Activated naive CD8-positive, alpha-beta T cell (primary cell): Measurements from ENCODE around the gene MIA.
"Not testable (repeated sequence)": the region's sequence is repeated elsewhere in the genome, so short reads cannot be mapped to it uniquely, and the experiment has no call there.

Experiments used
- H3K27ac Mint-ChIP-seq: one replicate; pipeline ENCODE4 v1.8.0; 2021; ENCODE audit warnings: mixed read lengths
- H3K27me3 Mint-ChIP-seq: one replicate; pipeline ENCODE4 v1.8.0; 2021; ENCODE audit warnings: mixed read lengths
- H3K36me3 Mint-ChIP-seq: one replicate; pipeline ENCODE4 v1.8.0; 2021; ENCODE audit warnings: mixed read lengths
- H3K4me1 Mint-ChIP-seq: one replicate; pipeline ENCODE4 v1.8.0; 2021; ENCODE audit warnings: low read depth, mixed read lengths
- H3K4me3 Mint-ChIP-seq: one replicate; pipeline ENCODE4 v1.8.0; 2021; ENCODE audit warnings: mild to moderate bottlenecking, mixed read lengths
- H3K9me3 Mint-ChIP-seq: one replicate; pipeline ENCODE4 v1.8.0; 2021; ENCODE audit warnings: low read depth, mixed read lengths

Gene MIA

DNA sequence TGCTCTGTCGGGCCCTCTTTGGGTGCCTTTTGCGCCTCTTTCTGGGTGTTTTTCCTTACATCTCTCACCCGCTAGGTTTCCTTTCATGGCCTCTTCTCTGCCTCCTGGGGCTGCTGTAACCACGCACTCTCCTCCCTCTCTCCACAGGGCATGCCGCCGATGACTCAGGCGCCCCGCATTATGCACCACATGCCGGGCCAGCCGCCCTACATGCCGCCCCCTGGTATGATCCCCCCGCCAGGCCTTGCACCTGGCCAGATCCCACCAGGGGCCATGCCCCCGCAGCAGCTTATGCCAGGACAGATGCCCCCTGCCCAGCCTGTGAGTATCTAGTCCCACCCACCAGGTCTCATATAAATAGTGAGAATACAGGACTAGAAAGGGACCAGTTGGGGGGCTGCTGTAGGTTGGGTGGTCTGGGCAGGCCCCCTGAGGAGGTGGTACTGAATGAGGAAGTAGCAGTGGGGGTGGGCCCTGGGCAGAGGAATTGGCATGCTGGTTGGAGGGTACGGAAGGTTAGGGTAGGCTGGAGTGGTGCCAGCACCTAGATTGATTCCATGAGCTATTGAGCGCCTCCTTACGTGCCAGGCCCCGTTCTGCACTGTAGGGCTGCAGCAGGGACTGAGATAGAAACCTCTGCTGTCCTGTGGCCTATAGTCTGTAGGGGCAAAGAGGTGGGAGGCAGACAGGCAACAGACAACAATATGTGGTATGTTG lies 12.4 kb upstream of the MIA start:
- H3K4me1 Mint-ChIP-seq = peaks cover 58% of the 10 kb centered on the region
- peak overlapping the region; percentile 94 for H3K27ac Mint-ChIP-seq
- no peaks in the 10 kb centered on the region for H3K9me3 Mint-ChIP-seq
- H3K36me3 Mint-ChIP-seq = peaks cover 21% of the 10 kb centered on the region
- no peaks in the 10 kb centered on the region for H3K27me3 Mint-ChIP-seq
- peak overlapping the region; percentile 86 for H3K4me3 Mint-ChIP-seq

- no peaks in the 10 kb centered on the region for H3K9me3 Mint-ChIP-seq
- H3K4me3 Mint-ChIP-seq = peak overlapping the region; percentile 86
- no peaks in the 10 kb centered on the region for H3K27me3 Mint-ChIP-seq
- peaks cover 53% of the 10 kb centered on the region for H3K4me1 Mint-ChIP-seq
- H3K27ac Mint-ChIP-seq = peak overlapping the region; percentile 94
- peaks cover 19% of the 10 kb centered on the region for H3K36me3 Mint-ChIP-seq
These were observed 11.8 kb upstream of the MIA start for GRCh38 chr19:40763526-40763925.

DNA sequence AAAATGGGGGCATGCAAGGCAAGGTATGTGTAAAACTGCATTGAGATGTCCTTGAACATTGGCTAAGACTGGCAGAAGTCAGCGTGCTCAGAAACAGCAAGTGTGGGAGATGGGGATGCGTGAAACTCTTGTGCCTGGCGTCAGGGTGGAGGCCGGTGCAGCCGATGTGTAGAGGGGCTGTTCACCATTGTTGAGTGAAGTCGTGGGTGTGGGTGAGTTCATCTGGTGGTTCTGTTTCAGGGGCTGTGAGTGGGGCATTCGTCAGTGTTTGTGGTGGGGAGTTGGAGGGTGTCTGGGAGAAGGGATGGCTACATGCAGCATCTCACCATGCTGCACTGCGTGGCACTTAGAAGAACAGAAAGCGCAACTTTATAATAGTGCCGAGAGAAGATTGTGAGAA lies 11.4 kb upstream of the MIA start:
- Mint-ChIP-seq H3K9me3 (no peaks in the 10 kb centered on the region), H3K27me3 (no peaks in the 10 kb centered on the region), H3K27ac (peak overlapping the region; percentile 94), H3K4me1 (peaks cover 53% of the 10 kb centered on the region), H3K36me3 (peaks cover 19% of the 10 kb centered on the region), H3K4me3 (peak overlapping the region; percentile 86)

DNA sequence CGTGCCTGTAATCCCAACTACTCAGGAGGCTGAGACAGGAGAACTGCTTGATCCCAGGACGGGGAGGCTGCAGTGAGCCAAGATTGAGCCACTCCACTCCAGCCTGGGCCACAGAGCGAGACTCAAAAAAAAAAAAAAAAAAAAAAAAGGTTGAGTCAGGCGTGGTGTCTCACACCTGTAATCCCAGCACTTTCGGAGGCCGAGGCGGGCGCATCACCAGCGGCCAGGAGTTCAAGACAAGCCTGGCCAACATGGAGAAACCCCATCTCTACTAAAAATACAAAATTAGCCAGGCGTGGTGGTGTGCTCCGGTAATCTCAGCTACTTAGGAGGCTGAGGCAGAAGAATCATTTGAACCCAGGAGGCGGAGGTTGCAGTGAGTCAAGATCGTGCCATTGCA lies 8.9 kb upstream of the MIA start:
- H3K9me3 Mint-ChIP-seq, H3K27ac Mint-ChIP-seq, H3K4me3 Mint-ChIP-seq, H3K27me3 Mint-ChIP-seq: not testable (repeated sequence)
- Mint-ChIP-seq H3K4me1 (peaks cover 53% of the 10 kb centered on the region), H3K36me3 (peaks cover 22% of the 10 kb centered on the region)

GRCh38 chr19:40768869-40769268 lies 6.5 kb upstream of the MIA start:
- Mint-ChIP-seq H3K36me3 (peaks cover 15% of the 10 kb centered on the region), H3K4me1 (peaks cover 31% of the 10 kb centered on the region)

DNA sequence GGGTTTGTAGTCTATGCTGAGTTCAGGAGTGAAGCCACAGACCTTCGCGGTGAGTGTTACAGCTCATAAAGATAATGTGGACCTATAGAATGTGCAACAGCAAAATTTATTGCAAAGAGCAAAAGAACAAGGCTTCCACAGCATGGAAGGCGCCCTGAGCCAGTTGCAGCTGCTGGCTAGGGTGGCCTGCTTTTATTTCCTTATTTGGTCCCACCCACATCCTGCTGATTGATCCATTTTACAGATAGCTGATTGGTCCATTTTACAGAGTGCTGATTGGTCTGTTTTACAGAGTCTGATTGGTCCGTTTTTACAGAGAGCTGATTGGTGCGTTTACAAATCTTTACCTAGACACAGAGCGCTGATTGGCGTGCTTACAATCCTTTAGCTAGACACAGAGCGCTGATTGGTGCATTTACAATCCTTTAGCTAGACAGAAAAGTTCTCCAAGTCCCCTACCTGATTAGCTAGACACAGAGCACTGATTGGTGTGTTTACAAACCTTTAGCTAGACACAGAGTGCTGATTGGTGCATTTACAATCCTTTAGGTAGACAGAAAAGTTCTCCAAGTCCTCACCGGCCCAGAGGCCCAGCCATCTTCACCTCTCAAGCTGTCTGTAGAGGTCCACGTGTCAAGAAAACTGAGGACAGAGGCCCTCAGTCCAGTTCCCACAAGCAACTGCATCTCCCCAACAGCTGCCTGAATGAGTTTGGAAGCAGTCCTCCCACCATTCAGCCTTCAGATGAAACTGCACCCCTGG lies 4.0 kb upstream of the MIA start:
- not testable (repeated sequence) for H3K36me3 Mint-ChIP-seq, H3K27ac Mint-ChIP-seq, H3K4me3 Mint-ChIP-seq, H3K27me3 Mint-ChIP-seq, H3K9me3 Mint-ChIP-seq
- H3K4me1 Mint-ChIP-seq = peaks cover 12% of the 10 kb centered on the region

More at GRCh38 chr19:40768869-40769268, 6.5 kb upstream of the MIA start:
- Mint-ChIP-seq H3K27ac (no peak overlapping the region), H3K27me3 (no peaks in the 10 kb centered on the region), H3K9me3 (no peaks in the 10 kb centered on the region), H3K4me3 (no peak overlapping the region)

DNA sequence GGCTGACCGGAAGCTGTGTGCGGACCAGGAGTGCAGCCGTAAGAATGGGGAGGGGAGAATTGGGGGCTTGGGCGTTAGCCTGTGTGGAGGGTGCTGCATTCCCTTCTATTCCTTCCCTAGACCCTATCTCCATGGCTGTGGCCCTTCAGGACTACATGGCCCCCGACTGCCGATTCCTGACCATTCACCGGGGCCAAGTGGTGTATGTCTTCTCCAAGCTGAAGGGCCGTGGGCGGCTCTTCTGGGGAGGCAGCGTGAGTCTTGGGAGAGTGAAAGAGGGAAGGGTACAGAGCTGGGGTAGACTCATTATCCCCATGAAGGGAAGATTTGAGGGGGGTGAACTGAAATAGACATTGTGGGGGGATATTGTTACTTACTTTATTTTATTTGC lies 306 bp downstream of the MIA start:
- peaks cover 39% of the 10 kb centered on the region for H3K4me1 Mint-ChIP-seq
- H3K9me3 Mint-ChIP-seq = no peaks in the 10 kb centered on the region
- no peak overlapping the region for H3K4me3 Mint-ChIP-seq
- peaks cover 4% of the 10 kb centered on the region for H3K36me3 Mint-ChIP-seq
- no peaks in the 10 kb centered on the region for H3K27me3 Mint-ChIP-seq
- no peak overlapping the region for H3K27ac Mint-ChIP-seq

GRCh38 chr19:40776364-40776763 lies 1.0 kb downstream of the MIA start:
- H3K27ac Mint-ChIP-seq = peak overlapping the region; percentile 41
- H3K4me1 Mint-ChIP-seq = peaks cover 37% of the 10 kb centered on the region
- H3K27me3 Mint-ChIP-seq = no peaks in the 10 kb centered on the region
- H3K9me3 Mint-ChIP-seq = no peaks in the 10 kb centered on the region
- H3K36me3 Mint-ChIP-seq = peaks cover 2% of the 10 kb centered on the region
- H3K4me3 Mint-ChIP-seq = no peak overlapping the region

GRCh38 chr19:40776932-40777644 lies 1.8 kb downstream of the MIA start:
- peak overlapping the region; percentile 96 for H3K27ac Mint-ChIP-seq
- peak overlapping the region; percentile 95 for H3K4me3 Mint-ChIP-seq
- H3K36me3 Mint-ChIP-seq = peaks cover 4% of the 10 kb centered on the region
- peaks cover 40% of the 10 kb centered on the region for H3K4me1 Mint-ChIP-seq
- no peaks in the 10 kb centered on the region for H3K27me3 Mint-ChIP-seq
- no peaks in the 10 kb centered on the region for H3K9me3 Mint-ChIP-seq

DNA sequence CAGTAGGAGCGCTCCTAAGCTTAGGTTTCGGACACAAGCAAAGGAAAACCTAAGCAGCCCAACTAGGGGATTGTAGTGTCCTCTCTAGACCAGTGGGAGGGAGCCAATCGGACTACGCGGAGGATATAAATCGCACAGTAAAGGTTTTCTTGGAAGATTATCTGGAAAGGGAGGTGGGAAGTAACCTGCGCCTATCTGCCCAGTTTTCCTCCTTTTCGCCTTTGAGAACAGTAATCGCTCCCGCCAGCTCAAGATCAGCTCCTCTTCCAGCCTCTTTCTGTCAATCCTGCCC lies 2.3 kb downstream of the MIA start:
- H3K36me3 Mint-ChIP-seq = peaks cover 7% of the 10 kb centered on the region
- H3K9me3 Mint-ChIP-seq = no peaks in the 10 kb centered on the region
- peak overlapping the region; percentile 96 for H3K27ac Mint-ChIP-seq
- H3K27me3 Mint-ChIP-seq = no peaks in the 10 kb centered on the region
- H3K4me3 Mint-ChIP-seq = peak overlapping the region; percentile 95
- peaks cover 43% of the 10 kb centered on the region for H3K4me1 Mint-ChIP-seq

DNA sequence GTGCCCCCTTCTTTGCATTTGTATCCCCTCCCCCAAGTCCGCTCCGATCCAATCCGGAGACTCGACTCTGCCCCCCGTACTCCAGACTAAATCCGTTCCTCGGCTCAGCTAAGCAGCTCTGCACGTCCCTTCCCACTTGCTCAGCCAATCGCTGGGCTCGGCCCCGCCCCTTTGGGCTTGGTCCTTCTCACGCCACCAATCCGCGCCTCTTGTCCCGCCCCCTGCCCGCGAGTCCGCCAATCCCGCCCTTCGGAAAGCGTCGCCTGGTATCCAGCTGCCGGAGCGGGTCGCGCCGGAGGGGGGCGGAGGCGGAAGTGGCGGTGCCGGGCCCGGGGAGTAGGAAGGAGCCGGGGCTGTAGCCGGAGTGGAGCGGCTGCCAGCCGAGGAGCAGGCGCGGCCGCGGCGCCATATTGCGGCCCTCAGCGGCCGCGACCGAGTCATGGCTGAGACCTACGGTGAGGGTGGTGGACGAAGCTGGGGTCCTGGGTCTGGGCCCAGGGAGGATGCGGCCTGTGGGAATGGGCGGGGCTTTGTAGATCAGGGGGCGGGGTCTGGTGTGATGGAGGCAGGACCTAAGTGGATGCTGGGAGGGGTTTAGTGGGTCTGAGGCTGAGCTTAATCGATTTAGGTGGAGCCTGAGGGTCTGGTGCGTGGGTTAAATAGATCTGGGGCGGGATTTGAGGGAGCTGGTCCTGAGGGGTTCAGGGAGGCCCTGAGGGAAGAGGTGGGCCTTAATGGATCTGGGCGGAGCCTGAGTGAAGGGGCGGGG lies 2.8 kb downstream of the MIA start, which contains the start of gene RAB4B:
Gene RAB4B, plus strand, starts transcription at position 311 of the 769 bp plus-strand sequence. Its CDS starts 129 bp downstream, at position 440.
- H3K27me3 Mint-ChIP-seq = no peaks in the 10 kb centered on the region
- peak within 1 kb of the TSS; percentile 96 for H3K27ac Mint-ChIP-seq
- H3K4me1 Mint-ChIP-seq = peaks cover 43% of the 10 kb centered on the region
- H3K4me3 Mint-ChIP-seq = peak within 1 kb of the TSS; percentile 95
- no peaks in the 10 kb centered on the region for H3K9me3 Mint-ChIP-seq
- peaks cover 7% of the 10 kb centered on the region for H3K36me3 Mint-ChIP-seq

GRCh38 chr19:40778706-40779284 lies 3.5 kb downstream of the MIA start:
- Mint-ChIP-seq H3K9me3 (no peaks in the 10 kb centered on the region), H3K4me3 (peak overlapping the region; percentile 95), H3K36me3 (peaks cover 7% of the 10 kb centered on the region), H3K27me3 (no peaks in the 10 kb centered on the region), H3K4me1 (peaks cover 43% of the 10 kb centered on the region), H3K27ac (peak overlapping the region; percentile 96)

- peaks cover 7% of the 10 kb centered on the region for H3K36me3 Mint-ChIP-seq
- no peaks in the 10 kb centered on the region for H3K27me3 Mint-ChIP-seq
- H3K4me3 Mint-ChIP-seq = peak overlapping the region; percentile 27
- H3K4me1 Mint-ChIP-seq = peaks cover 42% of the 10 kb centered on the region
- H3K27ac Mint-ChIP-seq = peak overlapping the region; percentile 77
- no peaks in the 10 kb centered on the region for H3K9me3 Mint-ChIP-seq
These were observed 5.3 kb downstream of the MIA start for GRCh38 chr19:40780582-40780981.

DNA sequence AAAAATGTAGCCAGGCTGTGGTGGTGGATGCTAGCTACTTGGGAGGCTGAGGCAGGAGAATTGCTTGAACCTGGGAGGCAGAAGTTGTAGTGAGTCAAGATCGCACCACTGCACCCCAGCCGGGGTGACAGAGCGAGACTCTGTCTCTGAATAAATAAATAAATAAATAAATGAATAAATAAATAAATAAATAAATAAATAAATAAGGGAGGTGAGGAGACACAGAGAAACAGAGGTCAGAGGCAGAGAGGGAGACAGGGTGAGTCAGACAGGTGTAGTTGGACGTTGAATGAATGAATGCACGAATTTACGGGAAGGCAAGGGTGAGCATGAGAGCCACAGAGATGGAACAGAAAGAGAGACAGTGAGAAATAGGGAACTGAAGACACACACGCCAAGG lies 5.8 kb downstream of the MIA start:
- H3K36me3 Mint-ChIP-seq = peaks cover 7% of the 10 kb centered on the region
- H3K27ac Mint-ChIP-seq = no peak overlapping the region

More for the DNA sequence above, 5.8 kb downstream of the MIA start:
- H3K4me1 Mint-ChIP-seq = peaks cover 40% of the 10 kb centered on the region
- no peaks in the 10 kb centered on the region for H3K9me3 Mint-ChIP-seq
- no peaks in the 10 kb centered on the region for H3K27me3 Mint-ChIP-seq
- H3K4me3 Mint-ChIP-seq = no peak overlapping the region
